GM23338 (cell line): Measurements from ENCODE around the gene FOXJ2. TPM values are rescaled to one million over a fixed set of nuclear protein-coding genes. Genes with fewer than 3 reads are reported as not detected.
A peak's percentile ranks its signal among the peaks of the same experiment; 100 is the strongest.

Experiments
- ATAC-seq: fragments of 200-7000 bp; cut with Tn5 transposase; 3 replicates; pipeline ENCODE4 v1.9.1; 2020
- DNase-seq: peaks from one replicate; pipeline ENCODE4 v3.0.0-alpha.2; 2015; ENCODE audit warnings: low spot score
- H2AFZ ChIP-seq: fragments of 200-600 bp; sonication (generic); 2 replicates; pipeline ENCODE4 v1.8.0; 2016; ENCODE audit warnings: antibody characterized with exemption, mild to moderate bottlenecking, moderate library complexity
- H3F3A ChIP-seq: fragments of 200-600 bp; sonication (generic); replicated peaks from 2 replicates; pipeline ENCODE4 v1.8.0; 2017; ENCODE audit warnings: antibody characterized with exemption, mixed run types, low read depth
- H3K27ac ChIP-seq: fragments of 200-600 bp; sonication (generic); 2 replicates; pipeline ENCODE4 v1.6.1; 2016; ENCODE audit warnings: low read depth
- H3K27me3 ChIP-seq: fragments of 200-600 bp; sonication (generic); 2 replicates; pipeline ENCODE4 v1.8.0; 2016; ENCODE audit warnings: mild to moderate bottlenecking, mixed run types, moderate library complexity; ENCODE audit not compliant: insufficient read depth
- H3K36me3 ChIP-seq: fragments of 200-600 bp; sonication (generic); 2 replicates; pipeline ENCODE4 v1.8.0; 2016; ENCODE audit warnings: mild to moderate bottlenecking; ENCODE audit not compliant: insufficient read depth
- H3K4me1 ChIP-seq: fragments of 200-600 bp; sonication (generic); 2 replicates; pipeline ENCODE4 v1.8.0; 2016; ENCODE audit warnings: mild to moderate bottlenecking, moderate library complexity; ENCODE audit not compliant: insufficient read depth
- H3K4me2 ChIP-seq: fragments of 200-600 bp; sonication (generic); 2 replicates; pipeline ENCODE4 v1.7.1; 2017; ENCODE audit warnings: mixed run types
- H3K4me3 ChIP-seq: fragments of 200-600 bp; sonication (generic); 2 replicates; pipeline ENCODE4 v1.6.1; 2016; ENCODE audit warnings: mixed run types
- H3K79me2 ChIP-seq: fragments of 200-600 bp; sonication (generic); replicated peaks from 2 replicates; pipeline ENCODE4 v1.8.0; 2017; ENCODE audit warnings: mild to moderate bottlenecking; ENCODE audit not compliant: insufficient read depth
- H3K9me2 ChIP-seq: fragments of 200-600 bp; sonication (generic); 2 replicates; pipeline ENCODE4 v1.8.0; 2017; ENCODE audit not compliant: insufficient read depth
- H4K20me1 ChIP-seq: fragments of 200-600 bp; sonication (generic); replicated peaks from 2 replicates; pipeline ENCODE4 v1.8.0; 2017; ENCODE audit warnings: mild to moderate bottlenecking; ENCODE audit not compliant: insufficient read depth
- H3K27ac Mint-ChIP-seq: 2 replicates; pipeline ENCODE4 v1.8.0; 2020; ENCODE audit warnings: inconsistent platforms, mild to moderate bottlenecking, moderate library complexity, mixed read lengths
- H3K27me3 Mint-ChIP-seq: 3 replicates; pipeline ENCODE4 v1.8.0; 2022; ENCODE audit warnings: low read depth, mild to moderate bottlenecking, moderate library complexity, mixed read lengths, inconsistent platforms; ENCODE audit not compliant: insufficient read depth, poor library complexity
- H3K36me3 Mint-ChIP-seq: 3 replicates; pipeline ENCODE4 v1.8.0; 2021; ENCODE audit warnings: low read depth, mild to moderate bottlenecking, inconsistent platforms, moderate library complexity, mixed read lengths
- H3K4me1 Mint-ChIP-seq: 3 replicates; pipeline ENCODE4 v1.8.0; 2020; ENCODE audit warnings: mild to moderate bottlenecking, inconsistent platforms, mixed read lengths
- H3K4me3 Mint-ChIP-seq: 3 replicates; pipeline ENCODE4 v1.8.0; 2021; ENCODE audit warnings: moderate library complexity, mild to moderate bottlenecking, inconsistent platforms, mixed read lengths
- H3K9me3 Mint-ChIP-seq: 3 replicates; pipeline ENCODE4 v1.8.0; 2020; ENCODE audit warnings: moderate library complexity, mild to moderate bottlenecking, inconsistent platforms, mixed read lengths
- CREB1 ChIP-seq: fragments of 250-450 bp; sonication (Bioruptor Pico); IDR thresholded peaks from 2 replicates; pipeline ENCODE4 v1.5.0; 2020; ENCODE audit warnings: low read depth, mild to moderate bottlenecking, moderate library complexity
- CTCF ChIP-seq, 2 experiments: fragments of 200-600 bp in 1 of 2; sonication (generic) in 1 of 2; conservative IDR thresholded peaks; 2 replicates each; pipeline versions ENCODE4 v1.5.1 to v1.6.1; 2016 to 2017; ENCODE audit warnings: antibody characterized with exemption in 2 of 2, low read depth in 2 of 2, mild to moderate bottlenecking in 2 of 2, moderate library complexity in 1 of 2
- ETS1 ChIP-seq: IDR thresholded peaks from 2 replicates; pipeline ENCODE4 v1.6.1; 2016; ENCODE audit warnings: antibody characterized with exemption
- EZH2 ChIP-seq: fragments of 200-600 bp; sonication (generic); IDR thresholded peaks from one replicate; pipeline ENCODE4 v1.8.0; 2017; ENCODE audit warnings: antibody characterized with exemption, mild to moderate bottlenecking, low read depth; ENCODE audit not compliant: unreplicated experiment
- EZH2phosphoT487 ChIP-seq: fragments of 200-600 bp; sonication (generic); IDR thresholded peaks from one replicate; pipeline ENCODE4 v1.8.1; 2018; ENCODE audit warnings: antibody characterized with exemption; ENCODE audit not compliant: unreplicated experiment
- JUNB ChIP-seq: IDR thresholded peaks from one replicate; pipeline ENCODE4 v1.6.1; 2016; ENCODE audit warnings: antibody characterized with exemption; ENCODE audit not compliant: unreplicated experiment
- NANOG ChIP-seq: IDR thresholded peaks from 2 replicates; pipeline ENCODE4 v1.6.1; 2016; ENCODE audit warnings: antibody characterized with exemption, borderline replicate concordance
- POLR2AphosphoS5 ChIP-seq: IDR thresholded peaks from 2 replicates; pipeline ENCODE4 v1.6.1; 2016; ENCODE audit warnings: antibody characterized with exemption, low read depth
- REST ChIP-seq: IDR thresholded peaks from one replicate; pipeline ENCODE4 v1.6.1; 2018; ENCODE audit warnings: antibody characterized with exemption; ENCODE audit not compliant: unreplicated experiment
- STAT1 ChIP-seq: IDR thresholded peaks from one replicate; pipeline ENCODE4 v1.6.1; 2016; ENCODE audit warnings: antibody characterized with exemption; ENCODE audit not compliant: unreplicated experiment
- ZNF114 ChIP-seq: fragments of 250-450 bp; sonication (Bioruptor Pico); IDR thresholded peaks from 2 replicates; pipeline ENCODE4 v1.5.0; 2020; ENCODE audit warnings: mild to moderate bottlenecking, moderate library complexity
- ZNF331 ChIP-seq: fragments of 250-450 bp; sonication (Bioruptor Pico); IDR thresholded peaks from 2 replicates; pipeline ENCODE4 v1.5.0; 2020; ENCODE audit warnings: low read depth, mild to moderate bottlenecking, moderate library complexity
- ZNF462 ChIP-seq: fragments of 250-450 bp; sonication (Bioruptor Pico); IDR thresholded peaks from 2 replicates; pipeline ENCODE4 v1.5.0; 2020; ENCODE audit warnings: mild to moderate bottlenecking, moderate library complexity
- polyA plus RNA-seq: library from polyadenylated mRNA; unstranded; fragments of >200 nt; fragmentation: Nextera tagmentation; extraction: Ambion mirVana; gene quantifications from 2 replicates; pipeline ENCODE4 v1.2.1, GENCODE V29; 2016
- total RNA-seq: library from RNA; depleted of rRNA; stranded (reverse); fragments of >200 nt; shearing (Covaris generic); gene quantifications from 2 replicates; pipeline ENCODE4 v1.2.3, GENCODE V29; 2014

Gene FOXJ2
- total and polyA plus RNA-seq, 2 experiments from 2014 or later: 4.9 to 10.4 TPM

GRCh38 chr12:7994731-7995205 lies 37.7 kb upstream of the FOXJ2 start:
- no peak overlapping the region for H3K27ac Mint-ChIP-seq

More at GRCh38 chr12:7994731-7995205, 37.7 kb upstream of the FOXJ2 start:
- Histone ChIP-seq H3K4me3 (no peak overlapping the region), H3K9me2 (no peaks in the 10 kb centered on the region), H3F3A (no peaks in the 10 kb centered on the region), H3K4me2 (no peak overlapping the region), H2AFZ (0 out of 2 replicates have a peak overlapping the region, but pooled peaks have one; percentile 28), H3K79me2 (no peaks in the 10 kb centered on the region), H3K27ac (no peak overlapping the region), H3K36me3 (no peaks in the 10 kb centered on the region), H4K20me1 (no peaks in the 10 kb centered on the region), H3K4me1 (peaks cover 21% of the 10 kb centered on the region; the same call in 1 of the 2 replicates), H3K27me3 (no peaks in the 10 kb centered on the region)
- no peak for TF ChIP-seq ZNF331 (CRISPR knock-in tag)
- no peak for TF ChIP-seq ZNF462
- TF ChIP-seq POLR2AphosphoS5: no peak
- TF ChIP-seq CREB1: no peak
- TF ChIP-seq NANOG: no peak
- no peak for TF ChIP-seq CTCF (conservative IDR thresholded peaks at IDR 0.05; ENCODE audit: low read depth in 2 of 2)
- no peak for TF ChIP-seq EZH2
- no peak for TF ChIP-seq EZH2phosphoT487
- no peak for TF ChIP-seq ETS1
- TF ChIP-seq STAT1: no peak
- no peak for TF ChIP-seq JUNB
- no peak for TF ChIP-seq ZNF114 (CRISPR knock-in tag)
- TF ChIP-seq REST: no peak
- Mint-ChIP-seq H3K4me3 (no peak overlapping the region), H3K4me1 (peaks cover 11% of the 10 kb centered on the region), H3K27me3 (peaks cover 2% of the 10 kb centered on the region), H3K36me3 (peaks cover 26% of the 10 kb centered on the region), H3K9me3 (peaks cover 33% of the 10 kb centered on the region)
- peak; percentile 43 for DNase-seq
- ATAC-seq: peak; percentile 55
